Measurements from ENCODE around the gene RAB3GAP1. TPM values are rescaled to one million over a fixed set of nuclear protein-coding genes. Genes with fewer than 3 reads are reported as not detected.
"Not testable (repeated sequence)": the region's sequence is repeated elsewhere in the genome, so short reads cannot be mapped to it uniquely, and the experiment has no call there.

Gene RAB3GAP1
- polyA plus RNA-seq, 1 donor (not counting 4 experiments of a cell fraction or from before 2014, with no cell fraction given) = 41.6 TPM

DNA sequence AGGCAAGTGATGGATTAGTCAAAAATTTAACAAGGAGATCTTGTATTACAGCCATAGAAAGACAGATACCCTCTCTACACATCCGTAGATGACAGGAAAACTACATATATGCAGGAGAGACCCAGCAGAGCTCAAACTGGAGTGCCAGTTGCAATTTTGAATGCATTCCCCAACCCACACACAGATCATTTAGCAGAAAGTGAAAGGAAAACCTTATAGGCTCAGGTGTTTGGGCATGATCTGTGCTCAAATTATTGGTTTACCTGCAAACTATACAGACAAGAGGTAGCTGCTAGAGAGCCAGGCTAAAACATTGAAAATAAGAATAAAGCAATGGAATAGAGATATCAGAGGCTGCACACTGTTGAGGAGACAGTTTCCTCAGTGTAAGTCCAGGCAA, 51.8 kb downstream of the RAB3GAP1 start:
- DNase-seq (ENCODE audit: low read depth, low spot score) = no peak
- no peak overlapping the region for H3K27ac ChIP-seq (ENCODE audit: control insufficient read depth, insufficient read depth, low read length)

DNA sequence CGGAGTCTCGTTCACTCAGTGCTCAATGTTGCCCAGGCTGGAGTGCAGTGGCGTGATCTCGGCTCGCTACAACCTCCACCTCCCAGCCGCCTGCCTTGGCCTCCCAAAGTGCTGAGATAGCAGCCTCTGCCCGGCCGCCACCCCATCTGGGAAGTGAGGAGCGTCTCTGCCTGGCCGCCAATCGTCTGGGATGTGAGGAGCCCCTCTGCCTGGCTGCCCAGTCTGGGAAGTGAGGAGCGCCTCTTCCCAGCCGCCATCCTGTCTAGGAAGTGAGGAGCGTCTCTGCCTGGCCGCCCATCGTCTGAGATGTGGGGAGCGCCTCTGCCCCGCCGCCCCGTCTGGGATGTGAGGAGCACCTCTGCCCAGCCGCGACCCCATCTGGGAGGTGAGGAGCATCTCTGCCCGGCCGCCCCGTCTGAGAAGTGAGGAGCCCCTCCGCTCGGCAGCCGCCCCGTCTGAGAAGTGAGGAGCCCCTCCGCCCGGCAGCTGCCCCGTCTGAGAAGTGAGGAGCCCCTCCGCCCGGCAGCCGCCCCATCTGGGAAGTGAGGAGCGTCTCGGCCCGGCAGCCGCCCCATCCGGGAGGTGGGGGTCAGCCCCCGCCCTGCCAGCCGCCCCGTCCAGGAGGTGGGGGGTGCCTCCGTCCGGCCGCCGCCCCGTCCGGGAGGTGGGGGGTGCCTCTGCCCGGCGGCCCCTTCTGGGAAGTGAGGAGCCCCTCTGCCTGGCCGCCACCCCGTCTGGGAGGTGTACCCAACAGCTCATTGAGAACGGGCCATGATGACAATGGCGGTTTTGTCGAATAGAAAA, 53.6 kb downstream of the RAB3GAP1 start:
- H3K9ac ChIP-seq (ENCODE audit: control insufficient read depth, extremely low read depth, insufficient read depth, low read length); H3K27me3 ChIP-seq (ENCODE audit: control insufficient read depth, extremely low read depth, insufficient read depth, low read length); H3K9me1 ChIP-seq (ENCODE audit: control insufficient read depth, extremely low read depth, insufficient read depth, low read length); H3K4me2 ChIP-seq (ENCODE audit: control insufficient read depth, extremely low read depth, insufficient read depth, low read depth, low read length); H3K27ac ChIP-seq (ENCODE audit: control insufficient read depth, insufficient read depth, low read length); H3K79me2 ChIP-seq (ENCODE audit: control insufficient read depth, insufficient read depth, low read length); H4K20me1 ChIP-seq (ENCODE audit: control insufficient read depth, extremely low read depth, insufficient read depth, low read length); H3K9me3 ChIP-seq (ENCODE audit: control insufficient read depth, low read depth, low read length); dilution Hi-C loops (cut with MboI; ENCODE audit: extremely low pct_ligation_motif_present, low sequenced_read_pairs); H3K36me3 ChIP-seq (ENCODE audit: control insufficient read depth in 2 of 2, extremely low read depth in 1 of 2, insufficient read depth in 2 of 2, low read length in 2 of 2); H3K4me1 ChIP-seq (ENCODE audit: control insufficient read depth, extremely low read depth, insufficient read depth, low read length); DNase-seq (ENCODE audit: low read depth, low spot score); FAIRE-seq; H3K4me3 ChIP-seq (ENCODE audit: control insufficient read depth in 2 of 3, extremely low read depth in 1 of 3, insufficient read depth in 2 of 3, low read depth in 1 of 3, low read length in 3 of 3); H2AFZ ChIP-seq (ENCODE audit: control insufficient read depth, low read length): not testable (repeated sequence)

More for the DNA sequence above, 51.8 kb downstream of the RAB3GAP1 start:
- Histone ChIP-seq H3K36me3 (ENCODE audit: control insufficient read depth in 2 of 2, extremely low read depth in 1 of 2, insufficient read depth in 2 of 2, low read length in 2 of 2) (peaks cover 2 to 6% of the 10 kb centered on the region in 2 experiments), H3K27me3 (ENCODE audit: control insufficient read depth, extremely low read depth, insufficient read depth, low read length) (no peaks in the 10 kb centered on the region), H2AFZ (ENCODE audit: control insufficient read depth, low read length) (no peak overlapping the region), H3K79me2 (ENCODE audit: control insufficient read depth, insufficient read depth, low read length) (peaks cover 7% of the 10 kb centered on the region), H3K4me3 (ENCODE audit: control insufficient read depth in 2 of 3, extremely low read depth in 1 of 3, insufficient read depth in 2 of 3, low read depth in 1 of 3, low read length in 3 of 3) (no peak overlapping the region), H3K4me1 (ENCODE audit: control insufficient read depth, extremely low read depth, insufficient read depth, low read length) (no peaks in the 10 kb centered on the region), H4K20me1 (ENCODE audit: control insufficient read depth, extremely low read depth, insufficient read depth, low read length) (no peaks in the 10 kb centered on the region), H3K9me3 (ENCODE audit: control insufficient read depth, low read depth, low read length) (no peaks in the 10 kb centered on the region), H3K9ac (ENCODE audit: control insufficient read depth, extremely low read depth, insufficient read depth, low read length) (no peak overlapping the region), H3K9me1 (ENCODE audit: control insufficient read depth, extremely low read depth, insufficient read depth, low read length) (no peaks in the 10 kb centered on the region), H3K4me2 (ENCODE audit: control insufficient read depth, extremely low read depth, insufficient read depth, low read depth, low read length) (no peak overlapping the region)
- FAIRE-seq = no peak
- TF ChIP-seq, protein P1, sequence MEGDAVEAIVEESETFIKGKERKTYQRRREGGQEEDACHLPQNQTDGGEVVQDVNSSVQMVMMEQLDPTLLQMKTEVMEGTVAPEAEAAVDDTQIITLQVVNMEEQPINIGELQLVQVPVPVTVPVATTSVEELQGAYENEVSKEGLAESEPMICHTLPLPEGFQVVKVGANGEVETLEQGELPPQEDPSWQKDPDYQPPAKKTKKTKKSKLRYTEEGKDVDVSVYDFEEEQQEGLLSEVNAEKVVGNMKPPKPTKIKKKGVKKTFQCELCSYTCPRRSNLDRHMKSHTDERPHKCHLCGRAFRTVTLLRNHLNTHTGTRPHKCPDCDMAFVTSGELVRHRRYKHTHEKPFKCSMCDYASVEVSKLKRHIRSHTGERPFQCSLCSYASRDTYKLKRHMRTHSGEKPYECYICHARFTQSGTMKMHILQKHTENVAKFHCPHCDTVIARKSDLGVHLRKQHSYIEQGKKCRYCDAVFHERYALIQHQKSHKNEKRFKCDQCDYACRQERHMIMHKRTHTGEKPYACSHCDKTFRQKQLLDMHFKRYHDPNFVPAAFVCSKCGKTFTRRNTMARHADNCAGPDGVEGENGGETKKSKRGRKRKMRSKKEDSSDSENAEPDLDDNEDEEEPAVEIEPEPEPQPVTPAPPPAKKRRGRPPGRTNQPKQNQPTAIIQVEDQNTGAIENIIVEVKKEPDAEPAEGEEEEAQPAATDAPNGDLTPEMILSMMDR (optimal IDR thresholded peaks at IDR 0.05 in 1 of 3, IDR thresholded peaks at IDR 0.05 in 1 of 3, conservative IDR thresholded peaks at IDR 0.05 in 1 of 3; ENCODE audit: extremely low read depth in 1 of 3, insufficient read depth in 2 of 3, low read length in 3 of 3) = no peak
- TF ChIP-seq EZH2 (IDR thresholded peaks at IDR 0.05; ENCODE audit: low read length) = no peak
- dilution Hi-C loops (cut with MboI; ENCODE audit: extremely low pct_ligation_motif_present, low sequenced_read_pairs) = no loop called here

All from keratinocyte (primary cell).